Right hindlimb (tissue), 1 donor: ENCODE data around the gene NAXD.
"Not testable (repeated sequence)": the region's sequence is repeated elsewhere in the genome, so short reads cannot be mapped to it uniquely, and the experiment has no call there.

Experiments used
- DNase-seq: peaks from one replicate; pipeline ENCODE4 v3.0.0-alpha.2; 2018

NAXD gene

DNA sequence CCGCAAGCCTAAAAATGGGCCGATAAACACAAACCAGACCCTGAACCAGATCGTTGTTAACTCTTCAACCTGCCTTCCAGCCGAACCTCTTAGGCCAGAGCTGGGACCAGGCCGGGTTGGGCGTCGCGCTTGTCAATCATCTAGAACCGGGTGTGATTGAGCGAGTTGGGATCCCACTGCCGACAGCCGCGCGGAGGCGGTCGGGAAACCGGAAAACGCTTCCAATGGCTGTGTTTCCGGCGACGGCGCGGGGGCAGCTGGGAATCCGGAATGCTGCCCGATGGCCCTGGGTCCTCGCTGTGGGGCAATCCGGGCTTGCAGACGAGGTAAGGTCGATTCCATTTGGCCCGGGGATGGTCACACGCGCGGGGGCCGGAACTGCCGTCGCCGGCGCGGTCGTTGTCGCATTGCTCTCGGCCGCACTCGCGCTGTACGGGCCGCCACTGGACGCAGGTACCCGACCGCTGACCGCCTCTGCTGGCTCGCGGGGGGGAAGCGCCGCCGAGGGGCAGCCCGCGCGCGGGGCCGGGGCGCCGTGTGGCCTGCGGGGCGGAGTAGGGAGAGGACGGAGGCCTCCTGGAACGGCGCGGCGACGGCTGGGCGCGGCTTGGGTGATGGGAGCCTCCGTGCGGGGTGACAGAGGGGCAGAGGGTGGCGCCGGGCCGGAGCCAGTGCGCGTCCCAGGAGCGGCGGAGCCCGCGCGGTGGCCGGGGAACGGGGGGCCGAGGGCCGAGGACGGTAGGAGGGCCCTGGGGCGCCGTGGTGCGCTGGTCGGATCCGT is at the start of gene NAXD:
Gene NAXD (plus strand): TSS at position 224 of the 781 bp plus-strand sequence. CDS start 57 bp downstream, at position 281.
- peak; percentile 96 for DNase-seq

DNA sequence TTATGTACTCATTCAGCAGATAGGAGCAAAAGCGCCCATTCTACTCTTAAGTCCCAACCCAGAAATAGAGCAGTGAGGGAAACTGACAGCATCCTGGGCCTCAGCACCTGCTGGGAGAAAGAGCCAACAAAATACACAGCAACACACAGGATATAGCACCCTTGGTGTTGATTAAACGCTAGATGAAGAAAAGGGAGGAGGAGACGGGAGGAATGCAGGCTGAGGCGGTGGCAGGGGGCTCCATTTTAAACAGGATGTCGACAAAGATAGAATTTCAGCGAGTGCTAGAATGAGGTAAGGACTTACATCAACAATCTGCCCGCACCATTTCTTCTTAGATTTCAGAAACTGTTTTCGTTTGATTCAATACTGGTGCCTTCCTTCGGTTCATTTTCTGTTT is 49.2 kb upstream of the NAXD start:
- no peak for DNase-seq

- no peak for DNase-seq
Observed at GRCh38 chr13:110568612-110569011, 46.7 kb upstream of the NAXD start.

DNA sequence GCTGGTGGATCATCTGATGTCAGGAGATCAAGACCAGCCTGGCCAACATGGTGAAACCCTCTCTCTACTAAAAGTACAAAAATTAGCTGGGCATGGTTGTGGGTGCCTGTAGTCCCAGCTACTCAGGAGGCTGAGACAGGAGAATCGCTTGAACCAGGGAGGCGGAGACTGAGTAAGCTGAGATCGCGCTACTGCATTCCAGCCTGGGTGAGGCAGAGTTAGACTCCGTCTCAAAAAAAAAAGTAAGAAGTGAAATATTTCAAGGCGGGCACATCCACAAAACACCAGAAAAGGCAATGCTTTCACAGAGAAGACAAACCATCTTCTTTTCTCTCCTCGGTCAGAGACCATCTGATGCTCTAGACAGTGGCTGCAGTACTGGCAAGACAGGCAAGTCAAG is 45.4 kb upstream of the NAXD start:
- DNase-seq, result not testable (repeated sequence)

DNA sequence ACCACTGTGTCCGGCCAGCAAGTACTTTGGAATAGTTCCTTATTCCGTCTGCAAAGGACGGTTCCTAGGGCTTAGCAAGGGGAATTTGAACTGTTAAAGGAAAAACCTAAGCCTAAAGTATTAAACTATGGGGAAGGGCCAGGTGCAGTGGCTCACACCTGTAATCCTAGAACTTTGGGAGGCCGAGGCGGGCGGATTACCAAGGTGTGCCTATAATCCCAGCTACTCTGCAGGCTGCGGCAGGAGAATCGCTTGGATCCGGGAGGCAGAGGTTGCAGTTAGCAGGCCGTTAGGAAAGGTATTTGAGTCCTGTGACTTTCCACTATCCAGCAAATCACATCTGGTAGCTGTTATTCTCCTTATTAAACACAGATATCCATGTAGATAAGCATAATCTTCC is 44.5 kb upstream of the NAXD start:
- no peak for DNase-seq

- no peak for DNase-seq
Observed at GRCh38 chr13:110571896-110572777, 43.2 kb upstream of the NAXD start.

- no peak for DNase-seq
Observed at GRCh38 chr13:110572778-110573118, 42.6 kb upstream of the NAXD start.

DNA sequence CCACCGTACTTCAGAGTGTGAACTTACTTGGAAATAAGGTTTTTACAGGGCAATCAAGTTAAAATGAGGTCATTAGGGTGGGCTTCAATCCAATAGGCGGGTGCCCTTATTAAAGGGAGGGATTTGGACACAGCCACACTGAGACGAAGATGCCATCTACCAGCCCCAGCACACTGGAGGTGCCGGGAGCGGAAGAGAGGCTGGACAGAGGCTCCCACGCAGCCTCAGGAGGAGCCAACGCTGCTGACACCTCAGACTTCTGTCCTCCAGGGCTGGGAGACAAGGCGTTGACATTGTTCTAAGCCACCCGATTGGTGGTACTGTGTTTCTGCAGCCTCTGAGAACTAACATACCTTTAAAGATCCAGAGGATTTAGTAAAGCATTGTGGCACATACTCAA is 41.2 kb upstream of the NAXD start:
- no peak for DNase-seq

DNA sequence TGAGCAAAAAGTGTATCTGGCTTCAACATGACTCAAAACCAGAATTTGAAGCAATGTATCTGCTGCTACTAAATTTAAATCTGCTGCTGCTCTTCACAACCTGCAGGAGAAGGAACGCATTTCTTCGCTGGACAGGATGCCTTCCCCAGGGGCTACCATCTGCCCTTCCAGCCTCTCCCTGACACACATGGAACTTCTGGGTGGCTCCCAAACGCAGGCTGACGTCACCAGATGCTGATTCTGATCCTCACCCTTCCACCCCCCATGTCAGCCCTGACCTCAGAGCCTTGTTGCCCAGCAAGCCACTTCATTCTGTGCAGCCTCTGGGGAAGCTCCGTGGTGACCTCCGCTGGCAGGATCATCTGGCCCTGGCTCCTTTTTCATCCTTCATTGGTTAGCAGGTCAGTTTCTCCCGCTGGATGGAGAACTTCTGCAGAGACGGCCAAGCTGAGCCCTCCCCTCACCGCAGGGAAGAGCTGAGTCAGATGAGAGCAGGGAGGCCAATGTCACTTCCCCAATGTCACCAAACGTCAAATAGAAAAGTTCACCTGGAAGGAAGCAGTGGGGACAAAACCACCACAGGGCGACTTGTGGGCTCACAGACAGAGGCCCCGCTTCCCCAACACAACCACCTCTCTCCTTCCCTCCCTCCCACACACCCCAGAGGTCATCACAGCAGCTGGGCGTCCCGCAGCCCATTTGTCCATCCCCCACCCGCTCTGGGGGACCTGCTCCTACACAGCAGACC is 39.8 kb upstream of the NAXD start:
- DNase-seq, result no peak

DNA sequence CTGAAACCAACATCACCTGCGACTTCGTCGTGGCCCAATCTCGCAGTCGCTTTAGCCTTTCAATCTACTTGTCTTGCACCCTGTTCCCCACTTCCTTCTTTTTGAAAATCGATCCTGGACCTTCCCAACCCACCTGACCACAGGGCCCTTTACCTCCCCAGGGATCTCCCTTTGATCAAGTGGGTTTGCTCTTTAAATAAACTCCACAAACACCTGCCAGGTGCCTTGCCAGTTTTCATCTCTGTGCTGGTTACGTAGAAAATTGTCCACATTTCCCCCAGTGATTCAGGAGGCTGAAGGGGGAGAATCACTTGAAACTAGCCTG is 39.3 kb upstream of the NAXD start:
- DNase-seq, result no peak

DNA sequence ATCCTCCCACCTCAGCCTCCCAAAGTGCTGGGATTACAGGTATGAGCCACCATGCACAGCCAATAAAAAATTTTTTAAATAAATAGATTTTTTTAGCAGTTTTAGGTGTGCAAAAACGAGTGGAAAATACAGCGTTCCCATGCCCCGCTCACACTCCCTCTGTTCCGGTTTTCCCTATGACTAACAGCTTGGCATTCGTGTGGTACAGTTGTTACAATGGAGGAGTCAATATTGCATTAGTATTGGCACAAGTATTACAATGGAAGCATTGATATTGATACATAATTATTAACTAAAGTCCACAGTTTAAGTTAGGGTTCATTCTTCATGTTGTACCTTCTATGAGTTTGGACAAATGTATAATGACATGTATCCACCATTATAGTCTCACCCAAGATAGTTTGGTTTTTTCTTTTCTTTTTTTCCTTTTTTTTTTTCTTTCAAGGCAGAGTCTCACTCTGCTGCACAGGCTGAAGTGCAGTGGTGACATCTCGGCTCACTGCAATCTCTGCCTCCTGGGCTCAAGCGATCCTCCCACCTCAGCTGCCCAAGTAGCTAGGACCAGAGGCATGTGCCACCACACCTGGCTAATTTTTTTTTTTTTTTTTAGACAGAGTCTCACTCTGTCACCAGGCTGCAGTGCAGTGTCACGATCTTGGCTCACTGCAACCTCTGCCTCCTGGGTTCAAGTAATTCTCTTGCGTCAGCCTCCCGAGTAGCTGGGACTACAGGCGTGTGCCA is 38.4 kb upstream of the NAXD start:
- DNase-seq, result no peak

GRCh38 chr13:110578363-110578762 is 37.0 kb upstream of the NAXD start:
- no peak for DNase-seq

DNA sequence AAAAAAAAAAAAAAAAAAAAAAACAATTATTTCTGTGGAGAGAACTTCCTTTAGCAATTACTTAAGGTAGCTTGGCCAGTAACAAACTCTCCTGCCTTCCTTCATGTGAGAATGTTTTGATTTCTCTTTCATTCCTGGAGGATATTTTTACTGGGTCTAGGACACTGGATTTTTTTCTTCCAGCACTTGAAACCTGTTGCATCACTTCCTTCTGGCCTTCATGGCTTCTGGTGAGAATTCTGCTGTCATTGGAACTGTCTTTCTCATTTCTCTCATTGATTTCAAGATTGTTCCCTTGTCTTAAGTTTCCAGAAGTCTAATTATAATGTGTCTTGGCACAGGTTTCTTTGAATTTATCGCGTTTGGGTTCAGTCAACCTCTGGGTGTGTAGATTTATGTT is 34.5 kb upstream of the NAXD start:
- DNase-seq, result no peak

DNA sequence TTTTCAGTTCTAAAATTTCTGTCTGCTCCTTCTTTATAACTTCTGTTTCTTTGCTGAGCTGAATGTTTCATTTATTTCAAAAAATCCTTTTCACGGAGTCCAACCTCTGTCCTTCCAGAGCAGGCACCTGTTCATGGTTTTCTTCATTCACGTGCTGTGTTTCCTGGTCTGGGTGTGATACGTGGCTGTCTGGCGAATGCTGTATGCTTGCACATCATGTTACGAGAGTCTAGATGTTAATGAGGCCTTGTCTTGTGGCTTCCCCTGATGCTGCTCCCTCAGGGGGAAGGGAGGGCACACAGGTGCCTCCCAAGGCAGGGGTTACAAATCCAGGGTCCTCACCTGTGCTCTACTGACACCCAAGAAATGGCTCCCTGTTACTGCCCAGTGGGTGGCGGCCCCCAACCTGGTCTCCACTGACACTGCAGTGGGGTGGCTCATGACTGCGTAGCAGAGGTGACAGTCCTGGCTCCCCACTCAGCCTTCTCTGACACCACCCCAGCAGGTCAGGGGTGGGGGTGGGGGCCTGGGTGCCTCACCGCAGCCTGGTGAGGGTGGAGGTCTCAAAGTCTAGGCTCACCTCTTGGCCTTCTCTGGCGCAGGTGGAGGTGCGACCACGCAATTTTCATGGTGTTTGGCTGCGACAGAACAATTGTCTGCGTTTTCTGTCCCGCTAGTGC is 33.7 kb upstream of the NAXD start:
- DNase-seq, result no peak

GRCh38 chr13:110582421-110582954 is 32.9 kb upstream of the NAXD start:
- DNase-seq, result no peak

- no peak for DNase-seq
Observed at GRCh38 chr13:110583178-110583865, 32.0 kb upstream of the NAXD start.

GRCh38 chr13:110589793-110590390 is 25.5 kb upstream of the NAXD start:
- no peak for DNase-seq

- DNase-seq, result no peak
Observed at GRCh38 chr13:110590577-110590976, 24.8 kb upstream of the NAXD start.

- no peak for DNase-seq
Observed at GRCh38 chr13:110592665-110593064, 22.7 kb upstream of the NAXD start.

DNA sequence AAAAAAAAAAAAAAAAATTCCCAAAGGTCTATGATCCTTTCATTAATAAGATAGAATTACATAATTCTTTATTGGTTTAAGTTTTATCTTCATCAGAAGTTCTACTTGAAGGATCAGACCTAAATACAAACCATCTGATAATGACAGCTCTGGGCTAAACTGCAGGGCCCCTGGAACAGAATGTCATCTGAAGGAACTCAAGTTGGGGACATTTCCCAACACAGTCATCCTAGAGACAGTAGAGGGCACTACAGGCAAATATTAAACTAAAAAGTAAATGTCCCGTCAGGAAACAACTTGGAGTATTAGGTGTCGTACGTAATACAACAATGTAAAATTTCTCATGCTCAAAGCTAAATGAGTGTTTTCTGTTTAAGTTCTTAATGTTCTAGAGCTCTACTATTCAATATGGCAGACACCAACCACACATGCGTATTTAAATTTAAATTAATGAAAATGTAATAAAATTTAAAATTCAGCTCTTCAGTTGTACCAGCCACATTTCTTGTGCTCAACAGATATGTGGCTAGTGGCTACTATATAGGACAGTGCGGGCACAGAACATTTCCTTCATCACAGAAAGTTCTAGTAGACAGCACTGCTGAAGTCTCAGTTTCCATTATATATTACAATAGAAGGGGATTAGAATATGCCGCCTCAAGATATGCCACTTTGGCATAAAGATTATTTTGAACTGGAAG is 21.8 kb upstream of the NAXD start:
- DNase-seq, result no peak
